B cell (primary cell): ENCODE data around the gene E2F6. TPM values are rescaled to one million over a fixed set of nuclear protein-coding genes. Genes with fewer than 3 reads are reported as not detected.

Source experiments
- ATAC-seq: fragments of 200-7000 bp; cut with Tn5 transposase; one replicate; pipeline ENCODE4 v1.10.0; 2021; ENCODE audit warnings: low read depth, mild to moderate bottlenecking, moderate number of reproducible peaks, moderate library complexity
- CTCF ChIA-PET: fragments of 350-600 bp; sonication (Branson Sonifier 250); formaldehyde crosslinking; loops from one replicate; lab custom pipeline; 2021; ENCODE audit warnings: antibody characterized with exemption, inconsistent platforms; lab: Charles Lee
- POLR2A ChIA-PET: fragments of 350-600 bp; sonication (Branson Sonifier 250); formaldehyde crosslinking; loops from one replicate; lab custom pipeline; 2021; ENCODE audit warnings: antibody characterized with exemption; lab: Charles Lee
- DNase-seq: peaks from one replicate; pipeline ENCODE4 v3.0.0; 2013
- H2AFZ ChIP-seq: 2 replicates; pipeline ENCODE4 v1.6.1; 2012; ENCODE audit warnings: mild to moderate bottlenecking, low read depth, low read length; ENCODE audit not compliant: insufficient read depth, poor library complexity, severe bottlenecking
- H3K27ac ChIP-seq, 2 donors: 1 replicate in 1 of 2; 2 replicates in 1 of 2; pipeline ENCODE4 v1.5.1; 2012 to 2013; ENCODE audit warnings: low read length in 2 of 2, mild to moderate bottlenecking in 2 of 2, moderate library complexity in 1 of 2
- H3K27me3 ChIP-seq, 4 experiments: fragments of 200-600 bp in 1 of 4; sonication (generic) in 1 of 4; replicated peaks in 1 of 4; 1 replicate in 2 of 4; 2 replicates in 2 of 4; pipeline versions ENCODE4 v1.6.1 to v1.7.0; 2013 to 2016; ENCODE audit warnings: low read length in 3 of 4, mild to moderate bottlenecking in 2 of 4, mixed read lengths in 1 of 4, moderate library complexity in 1 of 4; ENCODE audit not compliant: insufficient read depth in 4 of 4, control insufficient read depth in 3 of 4; ENCODE audit errors: control extremely low read depth in 1 of 4
- H3K36me3 ChIP-seq, 2 experiments: replicated peaks in 1 of 2; 1 replicate in 1 of 2; 2 replicates in 1 of 2; pipeline versions ENCODE4 v1.6.1 to v1.7.1; 2013; ENCODE audit warnings: low read length in 1 of 2; ENCODE audit not compliant: insufficient read depth in 2 of 2, control insufficient read depth in 1 of 2; ENCODE audit errors: control extremely low read depth in 1 of 2, extremely low read depth in 1 of 2
- H3K4me1 ChIP-seq, 2 donors: fragments of 200-600 bp in 1 of 2; sonication (generic) in 1 of 2; 1 replicate in 1 of 2; 2 replicates in 1 of 2; pipeline versions ENCODE4 v1.5.1 to v1.6.1; 2013 to 2017; ENCODE audit warnings: low read length in 2 of 2; ENCODE audit not compliant: control insufficient read depth in 2 of 2, insufficient read depth in 2 of 2
- H3K4me2 ChIP-seq: replicated peaks from 2 replicates; pipeline ENCODE3; 2012; ENCODE audit warnings: mild to moderate bottlenecking, low read depth, low read length; ENCODE audit not compliant: poor library complexity, severe bottlenecking
- H3K4me3 ChIP-seq, 5 experiments: fragments of 200-600 bp in 1 of 5; sonication (generic) in 1 of 5; 1 replicate in 3 of 5; 2 replicates in 2 of 5; pipeline versions ENCODE4 v1.5.1 to v1.7.0; 2011 to 2016; ENCODE audit warnings: low read length in 4 of 5, mild to moderate bottlenecking in 4 of 5, low read depth in 2 of 5, control low read depth in 1 of 5, moderate library complexity in 1 of 5; ENCODE audit not compliant: insufficient read depth in 1 of 5; ENCODE audit errors: control extremely low read depth in 1 of 5, extremely low read depth in 1 of 5
- H3K79me2 ChIP-seq: fragments of 200-600 bp; sonication (generic); one replicate; pipeline ENCODE4 v1.6.0; 2016; ENCODE audit warnings: low read length; ENCODE audit not compliant: control insufficient read depth, insufficient read depth
- H3K9ac ChIP-seq: fragments of 200-600 bp; sonication (generic); 2 replicates; pipeline ENCODE4 v1.6.1; 2017; ENCODE audit warnings: mild to moderate bottlenecking, low read length, moderate library complexity
- H3K9me3 ChIP-seq, 3 donors: one replicate each; pipeline versions ENCODE4 v1.6.1 to v1.7.1; 2013; ENCODE audit warnings: low read length in 2 of 3; ENCODE audit not compliant: control insufficient read depth in 2 of 3, insufficient read depth in 1 of 3; ENCODE audit errors: control extremely low read depth in 1 of 3
- H4K20me1 ChIP-seq: 2 replicates; pipeline ENCODE4 v1.6.0; 2012; ENCODE audit warnings: mild to moderate bottlenecking, low read length; ENCODE audit not compliant: insufficient read depth, control insufficient read depth, poor library complexity, severe bottlenecking
- H3K27ac Mint-ChIP-seq: one replicate; pipeline ENCODE4 v1.8.0; 2021; ENCODE audit warnings: mixed read lengths
- H3K27me3 Mint-ChIP-seq: one replicate; pipeline ENCODE4 v1.8.0; 2021; ENCODE audit warnings: mixed read lengths
- H3K4me1 Mint-ChIP-seq: one replicate; pipeline ENCODE4 v1.8.0; 2021; ENCODE audit warnings: mixed read lengths
- H3K4me3 Mint-ChIP-seq: one replicate; pipeline ENCODE4 v1.8.0; 2021; ENCODE audit warnings: mixed read lengths
- H3K9me3 Mint-ChIP-seq: one replicate; pipeline ENCODE4 v1.8.0; 2022; ENCODE audit warnings: mixed read lengths; ENCODE audit not compliant: insufficient read depth
- CTCF ChIP-seq: fragments of 200-600 bp; IDR thresholded peaks from one replicate; pipeline ENCODE4 v1.8.0; 2022; ENCODE audit warnings: antibody characterized with exemption, mild to moderate bottlenecking
- EZH2 ChIP-seq: IDR thresholded peaks from 2 replicates; pipeline ENCODE4 v1.6.1; 2012; ENCODE audit warnings: borderline replicate concordance, low read depth, mild to moderate bottlenecking, moderate library complexity, low read length; ENCODE audit not compliant: insufficient read depth, poor library complexity, severe bottlenecking
- WGBS: methylation state at CpG from one replicate; pipeline ENCODE4 v1.1.5; 2013; ENCODE audit warnings: missing lambda C conversion rate; ENCODE audit not compliant: insufficient coverage; 5-methylcytosine and 5-hydroxymethylcytosine counted together
- intact Hi-C: fragments of 100-400 bp; cut with micrococcal nuclease; formaldehyde crosslinking; loops from one replicate; pipeline ENCODE4 v1.10.0; 2022
- polyA plus RNA-seq: library from polyadenylated mRNA; depleted of rRNA; stranded (reverse); fragments of >200 nt; gene quantifications from 2 replicates; pipeline ENCODE4 v1.2.3, GENCODE V29; 2012
- total RNA-seq, 2 donors: library from RNA; stranded (reverse); fragments of 120-200 nt in 1 of 2; gene quantifications; 1 replicate in 1 of 2; 2 replicates in 1 of 2; pipeline versions ENCODE4 v1.2.3 to v1.2.4, GENCODE V29; 2013 to 2022

The E2F6 gene
- total and polyA plus RNA-seq, 2 donors (not counting 1 experiment from before 2014, with no cell fraction given): 2.0 to 10.0 TPM

DNA sequence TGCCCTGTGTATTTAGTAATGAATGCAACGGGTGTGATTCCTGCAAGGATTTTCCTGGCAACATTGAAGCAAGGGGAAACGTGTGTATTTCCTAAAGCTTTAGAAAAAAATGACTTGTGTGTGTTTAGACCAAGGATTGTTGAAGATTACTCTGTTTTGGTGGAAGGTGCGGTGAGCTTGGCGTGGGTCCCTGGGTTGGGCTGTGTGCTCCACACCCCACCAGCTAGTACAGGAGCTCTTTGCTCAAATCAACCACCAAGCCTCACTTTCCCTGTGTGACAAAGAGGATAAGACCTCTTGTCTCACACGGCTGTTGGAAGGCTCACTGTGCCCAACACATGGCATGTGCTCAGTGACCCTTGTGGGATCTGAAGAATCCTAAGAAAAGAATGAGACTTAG is 46.5 kb upstream of the E2F6 start:
- Histone ChIP-seq H3K36me3 (no peaks in the 10 kb centered on the region), H3K9me3 (no peaks in the 10 kb centered on the region), H2AFZ (no peak overlapping the region), H4K20me1 (no peaks in the 10 kb centered on the region), H3K4me1 (no peaks in the 10 kb centered on the region), H3K79me2 (no peaks in the 10 kb centered on the region), H3K27me3 (no peaks in the 10 kb centered on the region), H3K27ac (no peak overlapping the region), H3K4me2 (no peak overlapping the region), H3K9ac (no peak overlapping the region), H3K4me3 (no peak overlapping the region)
- ChIA-PET CTCF (interaction anchor here (0.6 to 0.9 kb wide), 2 partner anchors 32 to 35 kb away, joined by 3 to 5 read pairs; no protein-coding TSS in a partner anchor), POLR2A (no interaction called here)
- Mint-ChIP-seq H3K27ac (no peak overlapping the region), H3K4me1 (no peaks in the 10 kb centered on the region), H3K4me3 (no peak overlapping the region), H3K27me3 (peaks cover 21% of the 10 kb centered on the region), H3K9me3 (no peaks in the 10 kb centered on the region)
- intact Hi-C loops: no loop called here
- ATAC-seq: no peak
- TF ChIP-seq EZH2: no peak
- no peak for TF ChIP-seq CTCF
- DNase-seq: no peak
- WGBS: 85% methylated on average over 4 of the region's 5 CpGs

DNA sequence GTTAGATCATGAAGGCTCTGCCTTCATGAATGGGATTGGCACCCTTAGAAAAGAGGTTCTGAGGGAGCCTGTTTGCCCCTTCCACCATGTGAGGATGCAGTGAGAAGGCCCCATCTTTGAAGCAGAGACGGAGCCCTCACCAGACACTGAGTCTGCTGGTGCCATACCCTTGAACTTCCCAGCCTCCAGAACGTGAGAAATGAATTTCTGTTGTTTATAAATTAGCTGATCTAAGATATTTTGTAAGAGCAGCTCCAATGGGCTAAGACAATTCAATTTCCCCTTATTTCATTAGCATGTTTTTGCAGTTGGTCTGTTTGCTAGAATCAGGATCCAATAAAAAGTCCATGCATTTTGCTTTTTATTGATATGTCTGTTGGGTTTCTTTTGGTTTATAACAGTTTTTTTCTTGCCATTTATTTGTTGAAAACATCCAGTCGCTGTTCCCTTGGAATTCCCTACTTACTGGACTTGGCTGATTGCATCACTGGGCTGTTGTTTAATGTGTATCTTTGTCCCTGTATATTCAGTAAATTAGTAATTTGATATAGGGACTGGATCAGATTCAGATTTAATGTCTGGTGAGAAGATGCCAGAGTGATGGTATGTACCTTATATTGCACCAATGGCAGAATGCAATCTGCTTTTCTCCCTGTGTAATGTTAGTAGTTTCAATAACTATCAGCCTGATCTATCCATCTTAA is 43.8 kb upstream of the E2F6 start:
- Mint-ChIP-seq H3K27me3 (peaks cover 24% of the 10 kb centered on the region), H3K9me3 (no peaks in the 10 kb centered on the region), H3K27ac (no peak overlapping the region), H3K4me3 (no peak overlapping the region), H3K4me1 (no peaks in the 10 kb centered on the region)
- DNase-seq (no peak), ATAC-seq (no peak)
- no peaks in the 10 kb centered on the region for H3K79me2 ChIP-seq
- H3K4me3 ChIP-seq: no peak overlapping the region
- no peak overlapping the region for H3K9ac ChIP-seq
- intact Hi-C loops: no loop called here
- CTCF ChIA-PET: no interaction called here
- H3K27me3 ChIP-seq: peaks cover 0 to 3% (median 1%) of the 10 kb centered on the region in 4 experiments
- H3K4me2 ChIP-seq: no peak overlapping the region
- H2AFZ ChIP-seq: no peak overlapping the region
- no peaks in the 10 kb centered on the region for H3K4me1 ChIP-seq
- no peak for TF ChIP-seq CTCF
- TF ChIP-seq EZH2: no peak
- no peaks in the 10 kb centered on the region for H3K36me3 ChIP-seq
- H3K9me3 ChIP-seq: no peaks in the 10 kb centered on the region
- POLR2A ChIA-PET: no interaction called here
- H4K20me1 ChIP-seq: no peaks in the 10 kb centered on the region
- no peak overlapping the region for H3K27ac ChIP-seq
- WGBS: 92% methylated on average over 2 of the region's 3 CpGs
